Endothelial cell of umbilical vein (primary cell): Measurements from ENCODE around the gene GALNT13. TPM values are rescaled to one million over a fixed set of nuclear protein-coding genes. Genes with fewer than 3 reads are reported as not detected.

Experiments used
- BruUV-seq: library from RNA; stranded (reverse); fragments of 400-500 nt; replicated peaks from 2 replicates; lab custom pipeline; 2021; lab: Mats Ljungman, UMichigan
- CTCF ChIA-PET: fragments of 300-600, 350-600 bp; sonication (Branson Sonifier 250); formaldehyde crosslinking; loops from one replicate; lab custom pipeline; 2021; ENCODE audit warnings: antibody characterized with exemption, inconsistent platforms; lab: Charles Lee
- POLR2A ChIA-PET: fragments of 300-600, 350-600 bp; sonication (Branson Sonifier 250); formaldehyde crosslinking; loops from one replicate; lab custom pipeline; 2021; ENCODE audit warnings: antibody characterized with exemption, inconsistent platforms; lab: Charles Lee
- DNase-seq: peaks from one replicate; pipeline ENCODE4 v3.0.0-alpha.2; 2011; ENCODE audit warnings: low read depth, low spot score
- FAIRE-seq: peaks from 2 replicates; lab custom pipeline; 2011; peaks lifted over from hg19 to GRCh38; lab: Jason Lieb, UNC
- H2AFZ ChIP-seq: 2 replicates; pipeline ENCODE4 v1.6.0; 2012; ENCODE audit warnings: low read depth, low read length, control low read depth, inconsistent platforms
- H3K27ac ChIP-seq: 2 replicates; pipeline ENCODE4 v1.5.1; 2011; ENCODE audit warnings: low read depth, mild to moderate bottlenecking, control low read depth, low read length, moderate library complexity; ENCODE audit not compliant: insufficient read depth
- H3K27me3 ChIP-seq, 2 experiments: 2 replicates each; pipeline versions ENCODE4 v1.6.0 to v1.6.1; 2011; ENCODE audit warnings: low read length in 2 of 2, mixed read lengths in 1 of 2; ENCODE audit not compliant: control insufficient read depth in 2 of 2, insufficient read depth in 2 of 2
- H3K36me3 ChIP-seq, 2 experiments: 2 replicates in 1 of 2; 3 replicates in 1 of 2; pipeline ENCODE4 v1.5.1; 2011; ENCODE audit warnings: low read length in 2 of 2, mild to moderate bottlenecking in 1 of 2, moderate library complexity in 1 of 2; ENCODE audit not compliant: control insufficient read depth in 2 of 2, insufficient read depth in 2 of 2; ENCODE audit errors: extremely low read depth in 1 of 2
- H3K4me1 ChIP-seq: 3 replicates; pipeline ENCODE4 v1.5.1; 2011; ENCODE audit warnings: mild to moderate bottlenecking, low read length; ENCODE audit not compliant: control insufficient read depth, insufficient read depth; ENCODE audit errors: extremely low read depth
- H3K4me2 ChIP-seq: 2 replicates; pipeline ENCODE4 v1.6.1; 2011; ENCODE audit warnings: low read length, control low read depth, mixed read lengths; ENCODE audit not compliant: insufficient read depth
- H3K4me3 ChIP-seq, 3 experiments: fragments of 200-600 bp in 1 of 3; sonication (generic), shearing (Covaris generic) in 1 of 3; replicated peaks in 1 of 3; 2 replicates each; pipeline ENCODE4 v1.5.1; 2011 to 2016; ENCODE audit warnings: control low read depth in 3 of 3, low read length in 3 of 3, mild to moderate bottlenecking in 2 of 3, inconsistent platforms in 1 of 3, low read depth in 1 of 3, moderate library complexity in 1 of 3; ENCODE audit not compliant: insufficient read depth in 1 of 3
- H3K79me2 ChIP-seq: 2 replicates; pipeline ENCODE4 v1.6.0; 2012; ENCODE audit warnings: low read length, inconsistent platforms; ENCODE audit not compliant: control insufficient read depth, insufficient read depth
- H3K9ac ChIP-seq: replicated peaks from 2 replicates; pipeline ENCODE3; 2011; ENCODE audit warnings: low read length, control low read depth; ENCODE audit not compliant: insufficient read depth; ENCODE audit errors: extremely low read depth
- H3K9me1 ChIP-seq: replicated peaks from 3 replicates; pipeline ENCODE4 v1.6.0; 2011; ENCODE audit warnings: mild to moderate bottlenecking, low read length; ENCODE audit not compliant: control insufficient read depth, insufficient read depth; ENCODE audit errors: extremely low read depth
- H3K9me3 ChIP-seq: replicated peaks from 2 replicates; pipeline ENCODE4 v1.5.1; 2012; ENCODE audit warnings: low read length, inconsistent platforms; ENCODE audit not compliant: control insufficient read depth, insufficient read depth
- H4K20me1 ChIP-seq: replicated peaks from 2 replicates; pipeline ENCODE3; 2011; ENCODE audit warnings: mild to moderate bottlenecking, low read length; ENCODE audit not compliant: control insufficient read depth, insufficient read depth; ENCODE audit errors: extremely low read depth
- CTCF ChIP-seq, 2 donors: IDR thresholded peaks; 1 replicate in 1 of 2; 2 replicates in 1 of 2; pipeline ENCODE4 v1.5.1; 2011; ENCODE audit warnings: low read length in 2 of 2, mild to moderate bottlenecking in 2 of 2, moderate library complexity in 2 of 2, control low read depth in 1 of 2, inconsistent platforms in 1 of 2, low read depth in 1 of 2; ENCODE audit not compliant: insufficient read depth in 1 of 2; ENCODE audit errors: extremely low read depth in 1 of 2
- EZH2 ChIP-seq: IDR thresholded peaks from 2 replicates; pipeline ENCODE4 v1.6.1; 2012; ENCODE audit warnings: borderline replicate concordance, low read depth, mild to moderate bottlenecking, moderate library complexity, low read length, inconsistent platforms; ENCODE audit not compliant: severe bottlenecking
- FOS ChIP-seq: IDR thresholded peaks from 2 replicates; pipeline ENCODE4 v1.6.1; 2011; ENCODE audit warnings: mild to moderate bottlenecking, low read length, moderate library complexity, borderline replicate concordance; ENCODE audit not compliant: insufficient read depth
- GATA2 ChIP-seq: IDR thresholded peaks from 2 replicates; pipeline ENCODE4 v1.7.0; 2011; ENCODE audit warnings: low read depth, mild to moderate bottlenecking, moderate library complexity, mixed read lengths, low read length; ENCODE audit not compliant: insufficient read length, insufficient read depth
- JUN ChIP-seq: IDR thresholded peaks from 2 replicates; pipeline ENCODE4 v1.6.1; 2011; ENCODE audit warnings: borderline replicate concordance, low read depth; ENCODE audit not compliant: insufficient read length, insufficient read depth
- MAX ChIP-seq: IDR thresholded peaks from 2 replicates; pipeline ENCODE4 v1.6.1; 2011; ENCODE audit not compliant: insufficient read depth, insufficient read length
- MYC ChIP-seq: IDR thresholded peaks from one replicate; pipeline ENCODE4 v1.6.1; 2011; ENCODE audit warnings: mild to moderate bottlenecking, low read depth, low read length
- POLR2A ChIP-seq: IDR thresholded peaks from 2 replicates; pipeline ENCODE4 v1.6.1; 2012; ENCODE audit warnings: low read depth, mild to moderate bottlenecking, control low read depth, low read length
- POLR2AphosphoS5 ChIP-seq: IDR thresholded peaks from 2 replicates; pipeline ENCODE4 v1.6.1; 2012; ENCODE audit warnings: low read depth, mild to moderate bottlenecking, control low read depth, low read length, moderate library complexity; ENCODE audit not compliant: insufficient read depth
- dilution Hi-C: fragments of 300-500 bp; cut with MboI; formaldehyde crosslinking; loops from one replicate; pipeline ENCODE4 v1.15.0; 2019; ENCODE audit warnings: low sequenced_read_pairs; ENCODE audit not compliant: extremely low pct_ligation_motif_present
- intact Hi-C: fragments of 100-400 bp; cut with micrococcal nuclease; formaldehyde crosslinking; loops from one replicate; pipeline ENCODE4 v1.10.0; 2022
- polyA plus RNA-seq, 4 experiments: library from polyadenylated mRNA; depleted of rRNA in 3 of 4; stranded (reverse) in 3 of 4; unstranded in 1 of 4; fragments of >200 nt; gene quantifications; 2 replicates each; pipeline versions ENCODE4 v1.2.1 to v1.2.3, GENCODE V29; 2011 to 2012; ENCODE audit warnings: missing spikeins in 1 of 4
- total RNA-seq: library from RNA; stranded (reverse); gene quantifications from 2 replicates; pipeline ENCODE4 v1.2.3, GENCODE V29; 2021

GALNT13 gene
- total and polyA plus RNA-seq, 2 donors (not counting 3 experiments of a cell fraction or from before 2014, with no cell fraction given) = 0.06 TPM; not detected in 1

GRCh38 chr2:154173919-154174318, 302.2 kb downstream of the GALNT13 start:
- dilution Hi-C loops = no loop called here
- Histone ChIP-seq H3K4me2 (no peak overlapping the region), H3K36me3 (no peaks in the 10 kb centered on the region), H2AFZ (no peak overlapping the region), H3K4me3 (no peak overlapping the region), H3K27me3 (no peaks in the 10 kb centered on the region), H3K27ac (no peak overlapping the region), H3K9me3 (no peaks in the 10 kb centered on the region), H3K4me1 (no peaks in the 10 kb centered on the region), H3K9ac (no peak overlapping the region), H3K79me2 (no peaks in the 10 kb centered on the region), H3K9me1 (no peaks in the 10 kb centered on the region), H4K20me1 (no peaks in the 10 kb centered on the region)
- TF ChIP-seq EZH2 = no peak
- TF ChIP-seq POLR2AphosphoS5 = no peak
- no peak for TF ChIP-seq JUN
- no peak for TF ChIP-seq GATA2
- DNase-seq (no peak), FAIRE-seq (no peak)
- ChIA-PET CTCF (no interaction called here), POLR2A (no interaction called here)
- intact Hi-C loops = no loop called here
- no TSS peak for BruUV-seq

- Histone ChIP-seq H2AFZ (no peak overlapping the region), H3K9me1 (peaks cover 3% of the 10 kb centered on the region), H3K4me3 (no peak overlapping the region), H3K27me3 (no peaks in the 10 kb centered on the region), H3K4me2 (no peak overlapping the region), H3K9ac (no peak overlapping the region), H4K20me1 (no peaks in the 10 kb centered on the region), H3K36me3 (no peaks in the 10 kb centered on the region), H3K79me2 (no peaks in the 10 kb centered on the region), H3K9me3 (no peaks in the 10 kb centered on the region), H3K27ac (no peak overlapping the region), H3K4me1 (no peaks in the 10 kb centered on the region)
- BruUV-seq = no TSS peak
- no peak for DNase-seq
- no peak for FAIRE-seq
- POLR2A ChIA-PET = no interaction called here
- intact Hi-C loops = no loop called here
- dilution Hi-C loops = no loop called here
- TF ChIP-seq MYC (no peak), POLR2A (no peak), POLR2AphosphoS5 (no peak), GATA2 (no peak), CTCF (IDR thresholded peaks at IDR 0.05; ENCODE audit: extremely low read depth in 1 of 2, insufficient read depth in 1 of 2, low read depth in 1 of 2, low read length in 2 of 2) (no peak), FOS (no peak), MAX (no peak), EZH2 (no peak), JUN (no peak)
- CTCF ChIA-PET = no interaction called here
These were observed 310.3 kb downstream of the GALNT13 start for GRCh38 chr2:154182008-154182407.
